Activated naive CD4-positive, alpha-beta T cell treated with anti-CD3 and anti-CD28 coated beads, Interleukin-2, amount 50 U/mL, for 72 hours (primary cell): ENCODE results near the gene ARHGEF37. TPM values are rescaled to one million over a fixed set of nuclear protein-coding genes. Genes with fewer than 3 reads are reported as not detected.

ENCODE experiments used
- ATAC-seq, 2 donors: fragments of 150-1000 bp; cut with Tn5 transposase; 2 replicates each; pipeline ENCODE4 v1.10.0; 2021; ENCODE audit warnings: mild to moderate bottlenecking in 2 of 2, moderate library complexity in 2 of 2
- DNase-seq, 2 donors: peaks; one replicate each; pipeline ENCODE4 v3.0.0; 2021 to 2022; ENCODE audit warnings: low spot score in 2 of 2
- H3K27ac Mint-ChIP-seq, 2 donors: one replicate each; pipeline ENCODE4 v1.8.0; 2022; ENCODE audit warnings: mild to moderate bottlenecking in 2 of 2, mixed read lengths in 2 of 2
- H3K36me3 Mint-ChIP-seq, 2 donors: one replicate each; pipeline ENCODE4 v1.8.0; 2022; ENCODE audit warnings: mixed read lengths in 2 of 2
- H3K9me3 Mint-ChIP-seq, 2 donors: one replicate each; pipeline ENCODE4 v1.8.0; 2022; ENCODE audit warnings: mixed read lengths in 2 of 2
- total RNA-seq, 2 donors: library from RNA; stranded (reverse); gene quantifications; one replicate each; pipeline ENCODE4 v1.2.3, GENCODE V29; 2022

The ARHGEF37 gene
- total RNA-seq, 2 donors from 2014 or later: 0.41 to 1.8 TPM

DNA sequence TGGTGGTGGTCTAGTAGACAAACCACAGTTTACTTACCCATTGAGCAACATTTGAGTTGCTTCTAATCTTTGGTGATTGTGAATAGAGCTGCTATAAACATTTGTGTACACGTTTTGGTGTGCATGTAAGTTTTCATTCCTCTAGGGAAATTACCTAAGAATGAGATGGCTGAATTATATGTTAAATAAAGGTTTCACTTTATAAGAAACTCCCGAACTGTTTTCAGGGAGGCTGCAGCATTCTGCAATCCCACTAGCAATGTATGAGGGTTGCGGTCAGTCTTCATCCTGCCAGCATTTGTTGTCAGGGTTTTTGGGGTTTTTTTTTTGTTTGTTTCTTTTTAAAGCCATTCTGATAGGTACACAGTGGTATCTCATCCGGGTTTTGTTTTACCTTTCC is 103.1 kb downstream of the ARHGEF37 start:
- no peak overlapping the region for H3K27ac Mint-ChIP-seq
- ATAC-seq (no peak), DNase-seq (no peak)
- no peaks in the 10 kb centered on the region for H3K9me3 Mint-ChIP-seq
- H3K36me3 Mint-ChIP-seq: no peaks in the 10 kb centered on the region

Other genes starting within 250 kb of the ARHGEF37 start
- gene GRPEL2, start 236.0 kb upstream of the ARHGEF37 start, total RNA-seq: 10 to 100 TPM; 26.9 to 43.0 TPM
- 10 to 100 TPM; 14.2 to 19.7 TPM for gene PCYOX1L, start 223.5 kb upstream of the ARHGEF37 start, total RNA-seq
- not detected for gene IL17B, start 202.2 kb upstream of the ARHGEF37 start, total RNA-seq
- gene CSNK1A1, start 30.1 kb upstream of the ARHGEF37 start, total RNA-seq: 100 to 1,000 TPM; 148 to 197 TPM
- 1 to 10 TPM; 4.8 to 5.1 TPM for gene PPARGC1B, start 148.8 kb downstream of the ARHGEF37 start, total RNA-seq